GM18861 (cell line): ENCODE measurements around the gene HEATR5A.
"Not testable (repeated sequence)": the region's sequence is repeated elsewhere in the genome, so short reads cannot be mapped to it uniquely, and the experiment has no call there.

Experiments
- ATAC-seq: cut with Tn5 transposase; IDR thresholded peaks from one replicate; pipeline ENCODE4 v1.9.1; 2021; ENCODE audit not compliant: unreplicated experiment

Gene HEATR5A

DNA sequence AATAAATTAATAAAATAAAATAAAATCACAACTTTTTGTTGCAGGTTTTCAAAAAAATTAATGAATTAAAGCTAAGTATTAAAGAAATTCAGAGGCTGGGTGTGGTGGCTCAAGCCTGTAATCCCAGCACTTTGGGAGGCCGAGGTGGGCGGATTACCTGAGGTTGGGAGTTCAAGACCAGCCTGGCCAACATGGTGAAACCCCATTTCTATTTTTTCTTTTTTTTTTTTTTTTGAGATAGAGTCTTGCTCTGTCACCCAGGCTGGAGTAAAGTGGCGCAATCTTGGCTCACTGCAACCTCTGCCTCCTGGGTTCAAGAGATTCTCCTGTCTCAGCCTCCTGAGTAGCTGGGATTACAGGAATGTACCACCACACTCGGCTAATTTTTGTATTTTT lies 161.3 kb downstream of the HEATR5A start:
- not testable (repeated sequence) for ATAC-seq

DNA sequence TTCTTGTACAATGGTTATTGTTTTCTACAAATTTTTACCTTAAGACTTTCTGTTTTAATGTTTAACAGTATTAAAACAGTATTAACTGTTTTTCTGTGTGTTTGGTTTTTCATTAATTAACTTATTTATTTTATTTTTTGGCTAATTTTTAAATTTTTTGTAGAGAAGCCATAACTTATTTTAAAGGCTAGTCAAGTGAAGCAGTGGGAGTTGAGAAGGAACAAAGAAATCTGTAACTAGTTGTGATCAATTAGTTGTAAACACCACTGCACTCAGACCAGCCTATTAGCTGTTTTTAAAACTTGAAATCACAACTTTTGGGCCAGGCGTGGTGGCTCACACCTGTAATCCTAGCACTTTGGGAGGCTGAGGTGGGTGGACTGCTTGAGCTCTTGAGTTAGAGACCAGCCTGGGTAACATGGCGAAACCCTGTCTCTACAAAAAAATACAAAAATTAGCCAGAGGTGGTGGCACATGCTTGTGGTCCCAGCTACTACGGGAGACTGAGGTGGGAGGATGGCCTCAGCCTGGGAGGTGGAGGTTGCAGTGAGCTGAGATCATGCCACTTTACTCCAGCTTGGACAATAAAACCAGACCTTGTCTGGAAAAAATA lies 161.8 kb downstream of the HEATR5A start:
- no peak for ATAC-seq

DNA sequence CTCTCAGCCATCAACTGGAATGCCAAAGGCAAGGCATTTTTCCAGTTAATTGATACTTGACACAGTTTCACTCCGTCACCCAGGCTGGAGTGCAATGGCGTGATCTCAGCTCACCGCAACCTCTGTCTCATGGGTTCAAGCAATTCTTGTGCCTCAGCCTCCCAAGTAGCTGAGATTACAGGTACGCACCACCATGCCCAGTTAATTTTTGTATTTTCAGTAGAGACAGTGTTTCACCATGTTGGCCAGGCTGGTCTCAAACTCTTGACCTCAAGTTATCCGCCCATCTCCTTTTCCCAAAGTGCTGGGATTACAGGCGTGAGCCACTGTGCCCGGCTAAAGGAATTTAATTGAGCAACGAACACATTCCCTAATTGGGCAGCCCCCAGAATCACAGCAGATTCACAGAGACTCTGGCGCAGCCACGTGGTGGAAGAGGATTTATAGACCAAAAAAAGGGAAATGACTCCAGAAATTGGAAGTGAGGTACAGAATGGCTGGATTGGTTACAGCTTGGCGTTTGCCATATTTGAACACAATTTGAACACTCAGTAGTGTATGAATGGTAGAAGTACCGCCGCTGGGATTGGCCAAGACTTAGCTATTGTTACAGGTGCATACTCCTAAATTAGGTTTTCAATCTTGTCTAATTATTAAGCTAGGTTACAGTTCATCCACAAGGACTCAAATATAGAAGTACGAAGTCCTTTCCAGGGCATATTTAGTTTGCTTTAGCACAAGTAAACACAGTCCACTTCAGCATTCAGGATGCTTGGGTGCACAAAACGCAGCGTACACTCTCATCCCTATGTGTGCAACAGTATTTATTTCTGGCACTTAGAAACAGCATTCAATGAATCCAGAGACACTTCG lies 162.6 kb downstream of the HEATR5A start:
- not testable (repeated sequence) for ATAC-seq

DNA sequence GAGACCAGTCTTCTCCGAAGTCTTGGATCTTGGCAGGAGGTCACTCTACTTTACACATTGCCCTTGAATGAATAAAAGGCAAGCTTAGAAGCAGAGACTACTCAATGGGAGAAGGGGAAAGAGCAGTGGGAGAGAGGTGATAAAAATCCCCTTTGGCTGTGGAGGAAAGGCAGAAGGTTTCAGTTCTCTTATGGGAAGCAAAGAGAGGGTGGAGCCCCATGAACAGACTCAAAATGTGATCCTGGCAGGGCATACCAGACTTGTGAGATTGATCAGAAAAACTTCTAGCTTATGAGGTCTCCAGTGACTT lies 163.2 kb downstream of the HEATR5A start:
- no peak for ATAC-seq

DNA sequence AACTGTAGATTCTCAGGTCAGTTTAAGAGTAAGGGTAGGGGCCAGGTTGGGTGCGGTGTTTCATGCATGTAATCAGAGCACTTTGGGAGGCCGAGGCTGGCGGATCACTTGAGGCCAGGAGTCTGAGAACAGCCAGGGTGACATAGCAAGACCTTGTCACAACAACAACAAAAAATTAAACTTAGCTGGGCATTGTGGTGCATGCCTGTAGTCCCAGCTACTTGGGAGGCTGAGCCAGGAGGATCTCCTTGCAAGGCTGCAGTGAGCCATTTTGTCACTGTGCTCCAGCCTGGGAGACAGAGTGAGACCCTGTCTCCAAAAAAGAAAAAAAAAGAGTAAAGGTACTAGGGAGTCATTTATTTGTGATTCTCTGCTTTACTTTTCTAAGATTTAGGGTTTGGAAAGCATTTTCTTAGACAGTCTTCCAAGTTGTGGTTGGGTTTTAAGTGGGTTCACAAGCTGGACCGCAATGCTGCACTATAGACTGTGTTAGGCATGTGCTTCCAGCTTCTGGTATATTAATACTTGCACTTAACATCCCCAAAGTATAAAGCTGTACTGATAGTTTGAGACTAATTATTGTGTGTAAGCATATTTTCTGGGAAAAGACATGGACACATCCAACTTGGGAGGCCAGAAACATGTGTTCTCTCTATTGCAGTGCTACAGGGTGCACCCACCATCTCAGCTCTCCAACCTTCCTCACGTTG lies 163.7 kb downstream of the HEATR5A start:
- no peak for ATAC-seq

DNA sequence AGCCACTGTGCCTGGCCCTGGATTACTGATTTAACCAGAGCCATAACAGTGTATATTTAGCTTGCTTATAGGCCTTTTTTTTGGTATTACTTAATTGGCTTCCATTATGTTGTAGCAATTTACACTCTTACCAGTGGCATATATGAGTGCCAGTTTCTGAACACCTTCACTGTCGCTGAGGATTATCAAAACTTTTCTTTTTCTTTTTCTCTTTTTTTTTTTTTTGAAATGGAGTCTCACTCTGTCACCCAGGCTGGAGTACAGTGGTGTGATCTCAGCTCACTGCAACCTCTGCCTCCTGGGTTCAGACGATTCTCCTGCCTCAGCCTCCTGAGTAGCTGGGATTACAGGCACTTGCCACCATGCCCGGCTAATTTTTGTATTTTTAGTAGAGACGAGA lies 164.4 kb downstream of the HEATR5A start:
- not testable (repeated sequence) for ATAC-seq

DNA sequence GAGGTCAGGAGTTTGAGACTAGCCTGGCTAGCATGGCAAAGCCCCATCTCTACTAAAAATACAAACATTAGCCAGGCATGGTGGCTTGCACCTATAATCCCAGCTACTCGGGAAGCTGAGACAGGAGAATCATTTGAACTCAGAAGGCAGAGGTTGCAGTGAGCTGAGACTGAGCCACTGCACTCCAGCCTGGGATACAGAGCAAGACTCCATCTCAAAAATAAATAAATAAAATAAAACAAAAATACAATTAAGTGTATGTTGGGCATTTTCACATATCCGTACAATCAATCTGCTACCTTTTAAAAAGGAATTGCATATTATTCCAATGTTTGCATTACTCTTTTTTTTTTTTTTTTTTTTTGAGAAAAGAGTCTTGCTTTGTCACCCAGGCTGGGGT lies 165.1 kb downstream of the HEATR5A start:
- no peak for ATAC-seq

DNA sequence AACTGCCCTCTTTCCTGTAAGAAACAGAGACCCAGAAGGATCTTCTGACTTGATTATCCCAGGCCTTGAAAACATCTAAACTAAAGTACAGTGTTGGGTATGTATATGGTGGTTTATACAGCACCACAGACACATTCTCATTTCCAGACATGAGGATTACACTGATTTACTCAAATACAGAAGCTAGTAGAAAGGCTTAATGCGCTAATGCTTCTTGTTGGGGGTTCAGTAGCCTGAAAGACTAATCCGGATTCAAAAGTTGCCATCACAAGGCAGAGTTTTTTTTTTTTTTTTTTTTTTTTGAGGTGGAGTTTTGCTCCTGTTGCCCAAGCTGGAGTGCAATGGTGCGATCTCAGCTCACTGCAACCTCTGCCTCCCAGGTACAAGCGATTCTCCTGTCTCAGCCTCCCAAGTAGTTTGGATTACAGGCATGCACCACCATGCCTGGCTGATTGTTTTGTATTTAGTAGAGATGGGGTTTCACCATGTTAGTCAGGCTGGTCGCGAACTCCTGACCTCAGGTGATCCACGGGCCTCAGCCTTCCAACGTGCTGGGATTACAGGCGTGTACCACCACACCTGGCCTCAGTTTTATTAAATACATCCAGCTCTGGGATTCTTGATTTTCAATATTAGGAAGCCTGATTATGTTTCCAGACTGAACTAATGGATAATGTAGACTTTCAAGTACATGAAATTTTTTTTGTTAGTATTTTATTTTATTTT lies 166.4 kb downstream of the HEATR5A start:
- no peak for ATAC-seq

DNA sequence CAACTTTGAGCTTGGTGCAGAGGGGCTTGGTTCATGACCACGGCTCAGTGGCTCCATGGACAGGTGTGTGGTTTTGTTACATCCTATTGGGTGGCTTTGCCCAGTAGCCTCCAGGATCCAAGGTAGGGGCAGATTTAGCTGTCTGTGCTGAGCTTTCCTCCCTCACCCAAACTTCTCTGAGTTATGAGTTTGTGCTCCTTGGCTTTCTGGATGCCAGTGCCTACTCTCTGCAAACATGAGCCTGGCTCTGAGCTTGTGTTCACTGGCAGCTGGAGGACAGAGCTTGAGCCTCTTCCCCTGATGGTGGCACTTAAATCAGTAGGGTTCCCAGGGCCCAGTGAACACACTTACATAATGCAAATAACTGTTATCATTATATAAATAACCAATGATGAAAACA lies 167.5 kb downstream of the HEATR5A start:
- no peak for ATAC-seq

DNA sequence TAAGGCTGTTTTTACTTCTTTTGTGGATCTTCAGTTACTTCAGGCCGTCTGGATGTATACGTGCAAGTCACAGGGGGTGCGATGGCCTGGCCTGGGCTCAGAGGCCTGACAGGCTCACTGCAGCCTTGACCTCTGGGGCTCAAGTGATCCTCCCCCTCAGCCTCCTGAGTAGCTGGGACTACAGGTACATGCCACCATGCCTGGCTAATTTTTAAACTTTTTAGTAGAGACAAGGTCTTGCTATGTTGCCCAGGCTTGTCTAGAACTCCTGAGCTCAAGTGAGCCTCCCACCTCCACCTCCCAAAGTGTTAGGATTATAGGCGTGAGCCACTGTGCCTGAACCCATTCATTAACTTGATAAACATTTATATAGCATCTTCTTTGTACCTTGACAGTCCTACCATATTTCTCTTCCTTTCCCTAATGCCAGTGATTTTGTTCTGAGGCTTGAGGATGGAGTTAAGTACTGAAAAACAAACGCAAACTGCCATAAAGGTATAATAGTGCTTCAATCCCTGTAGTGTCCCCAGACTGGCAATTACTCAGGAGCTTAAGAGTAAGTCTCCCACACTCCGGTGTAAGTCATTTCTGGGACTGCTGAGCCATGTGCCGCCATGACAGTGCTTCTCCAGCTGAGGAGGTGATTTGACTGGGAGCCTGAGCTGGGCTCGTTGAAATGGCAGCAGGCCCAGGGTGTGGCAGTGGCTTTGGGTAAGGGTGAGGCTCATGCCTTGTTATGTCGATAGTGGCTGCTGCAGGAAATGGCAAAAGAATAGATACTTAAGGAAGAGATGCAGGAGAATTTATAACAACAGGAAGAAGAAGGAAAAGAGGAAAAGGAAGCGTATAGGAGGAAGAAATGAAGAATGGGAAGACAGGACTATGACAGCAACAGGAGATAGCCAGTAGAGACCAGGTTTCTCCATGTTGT lies 169.1 kb downstream of the HEATR5A start:
- ATAC-seq = no peak

DNA sequence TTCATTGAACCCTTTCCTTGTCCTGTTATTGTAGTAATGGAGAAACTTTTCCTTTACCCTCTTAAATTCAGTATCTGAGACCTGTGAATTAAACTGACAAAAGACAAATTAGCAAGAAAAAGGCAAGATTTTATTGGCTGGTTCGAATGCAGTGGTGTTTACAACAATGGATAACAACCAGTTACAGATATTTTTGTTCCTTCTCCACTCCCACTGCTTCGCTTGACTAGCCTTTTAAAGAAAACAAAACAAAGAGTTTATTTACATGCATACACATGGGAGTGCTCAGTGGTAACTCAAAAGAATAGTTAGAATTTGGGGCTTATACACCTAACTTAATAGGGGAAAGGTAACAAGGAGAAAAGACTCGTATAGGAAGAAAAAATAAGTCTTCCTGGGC lies 175.7 kb downstream of the HEATR5A start:
- ATAC-seq = no peak

DNA sequence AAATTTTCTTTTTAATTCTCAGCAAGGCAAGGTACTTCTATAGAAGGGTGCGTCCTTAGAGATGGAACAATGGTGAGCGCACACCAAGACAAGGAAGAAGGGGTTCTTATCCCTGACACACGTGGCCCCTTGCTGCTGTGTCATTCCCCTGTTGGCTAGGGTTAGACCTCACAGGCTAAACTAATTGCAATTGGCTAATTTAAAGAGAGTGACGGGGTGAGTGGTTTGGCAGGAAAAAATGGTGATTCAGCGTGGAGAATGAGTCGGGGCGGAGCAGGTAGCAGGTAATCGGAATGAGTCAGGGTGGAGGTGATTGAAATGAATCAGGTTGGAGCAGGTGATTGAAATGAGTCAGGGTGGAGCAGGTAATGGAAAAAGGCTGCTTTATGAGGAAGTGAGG lies 176.5 kb downstream of the HEATR5A start:
- ATAC-seq = no peak

DNA sequence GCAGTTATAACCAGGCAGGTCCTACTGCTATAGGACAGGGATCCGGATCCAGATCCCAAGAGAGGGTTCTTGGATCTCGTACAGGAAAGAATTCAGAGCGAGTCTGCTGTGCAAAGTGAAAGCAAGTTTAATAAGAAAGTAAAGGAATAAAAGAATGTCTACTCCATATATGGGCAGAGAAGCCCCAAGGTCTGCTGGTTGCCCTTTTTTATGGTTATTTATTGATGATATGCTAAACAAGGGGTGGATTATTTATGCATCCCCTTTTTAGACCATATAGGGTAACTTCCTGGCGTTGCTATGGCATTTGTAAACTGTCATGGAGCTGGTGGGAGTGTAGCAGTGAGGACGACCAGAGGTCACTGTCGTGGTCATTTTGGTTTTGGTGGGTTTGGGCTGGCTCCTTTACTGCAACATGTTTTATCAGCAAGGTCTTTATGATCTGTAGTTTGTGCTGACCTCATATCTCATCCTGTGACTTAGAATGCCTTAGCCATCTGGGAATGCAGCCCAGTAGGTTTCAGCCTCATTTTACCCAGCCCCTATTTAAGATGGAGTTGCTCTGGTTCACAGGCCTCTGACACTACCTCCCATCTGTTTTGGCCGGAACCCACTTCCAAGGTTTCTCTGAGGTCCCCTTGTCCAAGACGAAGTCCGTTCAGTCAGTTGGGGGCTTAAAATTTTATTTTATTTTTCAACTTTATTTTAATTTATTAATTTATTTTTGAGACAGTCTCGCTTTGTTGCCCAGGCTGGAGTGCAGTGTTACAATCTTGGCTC lies 178.0 kb downstream of the HEATR5A start:
- ATAC-seq = not testable (repeated sequence)
